NB4 (cell line): ENCODE measurements around the gene PBX3.

Source experiments
- TF ChIP-seq, protein P1 (sequence below): IDR thresholded peaks from one replicate; pipeline ENCODE4 v1.5.1; 2012; ENCODE audit warnings: low read depth, low read length
- TF ChIP-seq, protein P2 (sequence below): IDR thresholded peaks from 2 replicates; pipeline ENCODE4 v1.6.1; 2011; ENCODE audit warnings: low read depth, low read length

DNA sequence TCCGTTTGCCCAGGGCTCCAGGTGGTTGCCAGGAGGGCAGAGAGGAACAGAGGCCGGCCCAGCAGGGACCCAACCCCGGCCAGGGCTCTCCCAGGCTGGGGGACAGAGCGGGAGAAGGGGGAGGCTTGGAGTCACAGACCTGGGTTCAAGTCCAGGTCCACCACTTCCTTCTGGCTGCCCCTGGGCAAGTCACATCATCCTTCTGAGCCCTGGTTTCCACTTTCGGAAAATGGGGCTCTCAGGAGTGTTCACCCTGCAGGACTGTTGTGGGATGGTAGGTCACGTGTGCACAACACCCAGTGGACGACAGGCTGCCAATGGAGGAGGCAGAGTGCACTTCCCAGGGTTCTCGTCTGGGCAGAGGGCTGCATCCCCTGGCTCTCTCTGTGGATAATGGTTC is 245.4 kb downstream of the PBX3 start:
- TF ChIP-seq, protein P1, sequence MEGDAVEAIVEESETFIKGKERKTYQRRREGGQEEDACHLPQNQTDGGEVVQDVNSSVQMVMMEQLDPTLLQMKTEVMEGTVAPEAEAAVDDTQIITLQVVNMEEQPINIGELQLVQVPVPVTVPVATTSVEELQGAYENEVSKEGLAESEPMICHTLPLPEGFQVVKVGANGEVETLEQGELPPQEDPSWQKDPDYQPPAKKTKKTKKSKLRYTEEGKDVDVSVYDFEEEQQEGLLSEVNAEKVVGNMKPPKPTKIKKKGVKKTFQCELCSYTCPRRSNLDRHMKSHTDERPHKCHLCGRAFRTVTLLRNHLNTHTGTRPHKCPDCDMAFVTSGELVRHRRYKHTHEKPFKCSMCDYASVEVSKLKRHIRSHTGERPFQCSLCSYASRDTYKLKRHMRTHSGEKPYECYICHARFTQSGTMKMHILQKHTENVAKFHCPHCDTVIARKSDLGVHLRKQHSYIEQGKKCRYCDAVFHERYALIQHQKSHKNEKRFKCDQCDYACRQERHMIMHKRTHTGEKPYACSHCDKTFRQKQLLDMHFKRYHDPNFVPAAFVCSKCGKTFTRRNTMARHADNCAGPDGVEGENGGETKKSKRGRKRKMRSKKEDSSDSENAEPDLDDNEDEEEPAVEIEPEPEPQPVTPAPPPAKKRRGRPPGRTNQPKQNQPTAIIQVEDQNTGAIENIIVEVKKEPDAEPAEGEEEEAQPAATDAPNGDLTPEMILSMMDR = no peak
- TF ChIP-seq, protein P2, sequence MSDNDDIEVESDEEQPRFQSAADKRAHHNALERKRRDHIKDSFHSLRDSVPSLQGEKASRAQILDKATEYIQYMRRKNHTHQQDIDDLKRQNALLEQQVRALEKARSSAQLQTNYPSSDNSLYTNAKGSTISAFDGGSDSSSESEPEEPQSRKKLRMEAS = no peak
